Measurements from ENCODE around the gene TNFRSF12A. TPM values are rescaled to one million over a fixed set of nuclear protein-coding genes. Genes with fewer than 3 reads are reported as not detected.

The TNFRSF12A gene
- total RNA-seq, 1 experiment from 2014 or later = 156 TPM

- intact Hi-C loops (cut with micrococcal nuclease; ENCODE audit: unreplicated experiment) (no loop called here), in situ Hi-C loops (cut with HindIII; ENCODE audit: low pct_unique_long_range_greater_than_20kb, low sequenced_read_pairs) (no loop called here)
- TF ChIP-seq CTCF (IDR thresholded peaks at IDR 0.05) = no peak
- Histone ChIP-seq H3K9me3 (ENCODE audit: control insufficient read depth, insufficient read depth, low read depth, low read length) (no peaks in the 10 kb centered on the region), H3K4me3 (ENCODE audit: low read depth in 2 of 2, low read length in 2 of 2) (no peak within 1 kb of the TSS), H3K36me3 (ENCODE audit: control insufficient read depth, insufficient read depth, low read length) (no peaks in the 10 kb centered on the region), H3K27ac (ENCODE audit: low read length) (peak within 1 kb of the TSS; percentile 10; the same call in 1 of the 2 replicates), H3K27me3 (ENCODE audit: control insufficient read depth, insufficient read depth, low read length) (no peaks in the 10 kb centered on the region), H3K4me1 (ENCODE audit: control insufficient read depth, insufficient read depth, low read length) (peaks cover 8% of the 10 kb centered on the region; the same call in 1 of the 2 replicates)
- ATAC-seq (peak; percentile 63; the same call in 1 of the 2 replicates), DNase-seq (ENCODE audit: low read depth, low spot score) (no peak)
- CTCF ChIA-PET = no interaction called here
- no TSS peak for BruUV-seq (replicated peaks)
- POLR2A ChIA-PET = no interaction called here
These were observed 45.0 kb downstream of the TNFRSF12A start, which contains the start of gene IL32 for GRCh38 chr16:3065069-3065741. Gene IL32, plus strand, starts transcription at chr16:3065640. Its CDS starts 172 bp downstream, at chr16:3065812.

- POLR2A ChIA-PET = no interaction called here
- H3K27ac ChIP-seq (ENCODE audit: low read length) = no peak overlapping the region; the same call in 1 of the 2 replicates
- no TSS peak for BruUV-seq (replicated peaks)
- DNase-seq (ENCODE audit: low read depth, low spot score) (no peak), ATAC-seq (peak; percentile 22; the same call in 1 of the 2 replicates)
- CTCF ChIA-PET = no interaction called here
- no peaks in the 10 kb centered on the region for H3K36me3 ChIP-seq (ENCODE audit: control insufficient read depth, insufficient read depth, low read length)
- no peak overlapping the region for H3K4me3 ChIP-seq (ENCODE audit: low read depth in 2 of 2, low read length in 2 of 2)
- no peaks in the 10 kb centered on the region for H3K9me3 ChIP-seq (ENCODE audit: control insufficient read depth, insufficient read depth, low read depth, low read length)
- in situ Hi-C loops (cut with HindIII; ENCODE audit: low pct_unique_long_range_greater_than_20kb, low sequenced_read_pairs) (no loop called here), intact Hi-C loops (cut with micrococcal nuclease; ENCODE audit: unreplicated experiment) (no loop called here)
- no peaks in the 10 kb centered on the region for H3K27me3 ChIP-seq (ENCODE audit: control insufficient read depth, insufficient read depth, low read length)
- H3K4me1 ChIP-seq (ENCODE audit: control insufficient read depth, insufficient read depth, low read length) = peaks cover 8% of the 10 kb centered on the region; the same call in 1 of the 2 replicates
- TF ChIP-seq SIN3A (IDR thresholded peaks at IDR 0.05; ENCODE audit: borderline replicate concordance, insufficient read depth, low read depth, low read length) (no peak), POLR2AphosphoS5 (IDR thresholded peaks at IDR 0.05; ENCODE audit: low read depth, low read length) (no peak), REST (IDR thresholded peaks at IDR 0.05; ENCODE audit: insufficient read depth in 1 of 2, low read depth in 2 of 2, low read length in 1 of 2) (no peak), TCF7L2 (IDR thresholded peaks at IDR 0.05; ENCODE audit: low read depth, low read length) (no peak), CTCF (IDR thresholded peaks at IDR 0.05) (no peak)
These were observed 45.7 kb downstream of the TNFRSF12A start for GRCh38 chr16:3065742-3066439.
